ENCODE results near the gene PCNX3.
"Not testable (repeated sequence)": the region's sequence is repeated elsewhere in the genome, so short reads cannot be mapped to it uniquely, and the experiment has no call there.

Gene PCNX3

GRCh38 chr11:65658174-65659021, 42.8 kb downstream of the PCNX3 start:
- DNase-seq = no peak

- no peak for DNase-seq
These were observed 44.5 kb downstream of the PCNX3 start for GRCh38 chr11:65660038-65660437.

GRCh38 chr11:65660908-65661307, 45.3 kb downstream of the PCNX3 start:
- not testable (repeated sequence) for DNase-seq

GRCh38 chr11:65661599-65662246, 46.1 kb downstream of the PCNX3 start:
- no peak for DNase-seq

- no peak for DNase-seq
These were observed 46.7 kb downstream of the PCNX3 start for GRCh38 chr11:65662247-65662798.

- peak; percentile 95 for DNase-seq
These were observed 47.4 kb downstream of the PCNX3 start, which contains the start of gene RELA for GRCh38 chr11:65662799-65663638. Gene RELA, minus strand, starts transcription at chr11:65662916. Its CDS starts 84 bp downstream, at chr11:65662832.

GRCh38 chr11:65663639-65664200, 48.1 kb downstream of the PCNX3 start:
- peak; percentile 44 for DNase-seq

- DNase-seq = no peak
These were observed 56.7 kb downstream of the PCNX3 start for GRCh38 chr11:65672180-65672860.

- no peak for DNase-seq
These were observed 57.4 kb downstream of the PCNX3 start for GRCh38 chr11:65672982-65673381.

GRCh38 chr11:65680192-65680743, 64.7 kb downstream of the PCNX3 start:
- no peak for DNase-seq

GRCh38 chr11:65683480-65683879, 67.9 kb downstream of the PCNX3 start:
- not testable (repeated sequence) for DNase-seq

- DNase-seq = no peak
These were observed 70.4 kb downstream of the PCNX3 start for GRCh38 chr11:65685981-65686380.
